Measurements from ENCODE around the gene TMEM243. TPM values are rescaled to one million over a fixed set of nuclear protein-coding genes. Genes with fewer than 3 reads are reported as not detected.

TMEM243 gene
- total and polyA plus RNA-seq, 2 of the 13 experiments (the other 11 are each of a cell fraction or from before 2014, with no cell fraction given): 25.1 to 31.2 TPM

DNA sequence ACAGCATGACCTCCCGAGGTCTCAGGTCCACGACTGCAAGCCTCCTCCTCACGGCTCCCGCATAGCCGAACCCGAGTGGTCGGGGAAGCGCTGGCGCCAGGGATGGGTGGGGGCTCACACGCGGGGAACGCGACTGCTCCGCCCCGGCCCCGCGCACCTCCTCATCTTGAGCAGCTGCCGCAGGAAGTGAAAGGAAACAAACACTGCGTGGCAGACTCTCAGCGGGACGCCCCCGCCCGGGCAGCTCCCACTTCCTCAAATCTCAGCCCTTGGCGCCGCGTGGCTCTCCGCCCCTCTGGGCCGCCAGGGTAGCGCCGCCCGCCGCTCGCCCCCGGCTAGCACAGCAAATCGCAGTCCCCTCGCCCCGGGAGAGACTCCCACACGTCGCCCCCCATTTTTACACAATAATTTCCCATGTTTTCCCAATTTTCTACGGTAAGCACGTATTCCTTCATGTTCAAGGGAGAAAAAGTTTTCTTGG, at the start of gene TMEM243 (continued):
- TF ChIP-seq, protein P1, sequence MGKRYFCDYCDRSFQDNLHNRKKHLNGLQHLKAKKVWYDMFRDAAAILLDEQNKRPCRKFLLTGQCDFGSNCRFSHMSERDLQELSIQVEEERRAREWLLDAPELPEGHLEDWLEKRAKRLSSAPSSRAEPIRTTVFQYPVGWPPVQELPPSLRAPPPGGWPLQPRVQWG (CRISPR knock-in tag; IDR thresholded peaks at IDR 0.05; ENCODE audit: borderline replicate concordance, low read depth): no peak
- TF ChIP-seq, protein P2, sequence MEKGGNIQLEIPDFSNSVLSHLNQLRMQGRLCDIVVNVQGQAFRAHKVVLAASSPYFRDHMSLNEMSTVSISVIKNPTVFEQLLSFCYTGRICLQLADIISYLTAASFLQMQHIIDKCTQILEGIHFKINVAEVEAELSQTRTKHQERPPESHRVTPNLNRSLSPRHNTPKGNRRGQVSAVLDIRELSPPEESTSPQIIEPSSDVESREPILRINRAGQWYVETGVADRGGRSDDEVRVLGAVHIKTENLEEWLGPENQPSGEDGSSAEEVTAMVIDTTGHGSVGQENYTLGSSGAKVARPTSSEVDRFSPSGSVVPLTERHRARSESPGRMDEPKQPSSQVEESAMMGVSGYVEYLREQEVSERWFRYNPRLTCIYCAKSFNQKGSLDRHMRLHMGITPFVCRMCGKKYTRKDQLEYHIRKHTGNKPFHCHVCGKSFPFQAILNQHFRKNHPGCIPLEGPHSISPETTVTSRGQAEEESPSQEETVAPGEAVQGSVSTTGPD (CRISPR knock-in tag; IDR thresholded peaks at IDR 0.05): no peak
- TF ChIP-seq, protein P3, sequence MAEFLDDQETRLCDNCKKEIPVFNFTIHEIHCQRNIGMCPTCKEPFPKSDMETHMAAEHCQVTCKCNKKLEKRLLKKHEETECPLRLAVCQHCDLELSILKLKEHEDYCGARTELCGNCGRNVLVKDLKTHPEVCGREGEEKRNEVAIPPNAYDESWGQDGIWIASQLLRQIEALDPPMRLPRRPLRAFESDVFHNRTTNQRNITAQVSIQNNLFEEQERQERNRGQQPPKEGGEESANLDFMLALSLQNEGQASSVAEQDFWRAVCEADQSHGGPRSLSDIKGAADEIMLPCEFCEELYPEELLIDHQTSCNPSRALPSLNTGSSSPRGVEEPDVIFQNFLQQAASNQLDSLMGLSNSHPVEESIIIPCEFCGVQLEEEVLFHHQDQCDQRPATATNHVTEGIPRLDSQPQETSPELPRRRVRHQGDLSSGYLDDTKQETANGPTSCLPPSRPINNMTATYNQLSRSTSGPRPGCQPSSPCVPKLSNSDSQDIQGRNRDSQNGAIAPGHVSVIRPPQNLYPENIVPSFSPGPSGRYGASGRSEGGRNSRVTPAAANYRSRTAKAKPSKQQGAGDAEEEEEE (CRISPR knock-in tag; IDR thresholded peaks at IDR 0.05; ENCODE audit: borderline replicate concordance): no peak
- no peak for TF ChIP-seq CCAR2 (optimal IDR thresholded peaks at IDR 0.05; ENCODE audit: low read depth, low read length)
- TF ChIP-seq, protein P4, sequence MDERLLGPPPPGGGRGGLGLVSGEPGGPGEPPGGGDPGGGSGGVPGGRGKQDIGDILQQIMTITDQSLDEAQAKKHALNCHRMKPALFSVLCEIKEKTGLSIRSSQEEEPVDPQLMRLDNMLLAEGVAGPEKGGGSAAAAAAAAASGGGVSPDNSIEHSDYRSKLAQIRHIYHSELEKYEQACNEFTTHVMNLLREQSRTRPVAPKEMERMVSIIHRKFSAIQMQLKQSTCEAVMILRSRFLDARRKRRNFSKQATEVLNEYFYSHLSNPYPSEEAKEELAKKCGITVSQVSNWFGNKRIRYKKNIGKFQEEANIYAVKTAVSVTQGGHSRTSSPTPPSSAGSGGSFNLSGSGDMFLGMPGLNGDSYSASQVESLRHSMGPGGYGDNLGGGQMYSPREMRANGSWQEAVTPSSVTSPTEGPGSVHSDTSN (CRISPR knock-in tag; IDR thresholded peaks at IDR 0.05): no peak
- no peak for TF ChIP-seq ZFP62 (CRISPR knock-in tag; IDR thresholded peaks at IDR 0.05)
- TF ChIP-seq ZKSCAN5 (CRISPR knock-in tag; IDR thresholded peaks at IDR 0.05): no peak
- TF ChIP-seq ZNF749 (CRISPR knock-in tag; IDR thresholded peaks at IDR 0.05; ENCODE audit: borderline replicate concordance): no peak
- TF ChIP-seq, protein P5, sequence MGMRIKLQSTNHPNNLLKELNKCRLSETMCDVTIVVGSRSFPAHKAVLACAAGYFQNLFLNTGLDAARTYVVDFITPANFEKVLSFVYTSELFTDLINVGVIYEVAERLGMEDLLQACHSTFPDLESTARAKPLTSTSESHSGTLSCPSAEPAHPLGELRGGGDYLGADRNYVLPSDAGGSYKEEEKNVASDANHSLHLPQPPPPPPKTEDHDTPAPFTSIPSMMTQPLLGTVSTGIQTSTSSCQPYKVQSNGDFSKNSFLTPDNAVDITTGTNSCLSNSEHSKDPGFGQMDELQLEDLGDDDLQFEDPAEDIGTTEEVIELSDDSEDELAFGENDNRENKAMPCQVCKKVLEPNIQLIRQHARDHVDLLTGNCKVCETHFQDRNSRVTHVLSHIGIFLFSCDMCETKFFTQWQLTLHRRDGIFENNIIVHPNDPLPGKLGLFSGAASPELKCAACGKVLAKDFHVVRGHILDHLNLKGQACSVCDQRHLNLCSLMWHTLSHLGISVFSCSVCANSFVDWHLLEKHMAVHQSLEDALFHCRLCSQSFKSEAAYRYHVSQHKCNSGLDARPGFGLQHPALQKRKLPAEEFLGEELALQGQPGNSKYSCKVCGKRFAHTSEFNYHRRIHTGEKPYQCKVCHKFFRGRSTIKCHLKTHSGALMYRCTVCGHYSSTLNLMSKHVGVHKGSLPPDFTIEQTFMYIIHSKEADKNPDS (CRISPR knock-in tag; IDR thresholded peaks at IDR 0.05): no peak
- TF ChIP-seq MBNL3 (CRISPR knock-in tag; conservative IDR thresholded peaks at IDR 0.05): no peak
- TF ChIP-seq, protein P6, sequence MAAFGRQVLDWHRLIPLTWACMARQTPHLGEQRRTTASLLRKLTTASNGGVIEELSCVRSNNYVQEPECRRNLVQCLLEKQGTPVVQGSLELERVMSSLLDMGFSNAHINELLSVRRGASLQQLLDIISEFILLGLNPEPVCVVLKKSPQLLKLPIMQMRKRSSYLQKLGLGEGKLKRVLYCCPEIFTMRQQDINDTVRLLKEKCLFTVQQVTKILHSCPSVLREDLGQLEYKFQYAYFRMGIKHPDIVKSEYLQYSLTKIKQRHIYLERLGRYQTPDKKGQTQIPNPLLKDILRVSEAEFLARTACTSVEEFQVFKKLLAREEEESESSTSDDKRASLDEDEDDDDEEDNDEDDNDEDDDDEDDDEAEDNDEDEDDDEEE (CRISPR knock-in tag; IDR thresholded peaks at IDR 0.05): no peak; the same call in 1 of the 2 replicates
- TF ChIP-seq ZNF672 (CRISPR knock-in tag; IDR thresholded peaks at IDR 0.05): no peak
- no peak for TF ChIP-seq ZNF12 (CRISPR knock-in tag; IDR thresholded peaks at IDR 0.05)
- no peak for TF ChIP-seq RBM39 (IDR thresholded peaks at IDR 0.05; ENCODE audit: low read depth, low read length, poor library complexity, severe bottlenecking)
- TF ChIP-seq RORA (CRISPR knock-in tag; IDR thresholded peaks at IDR 0.05): no peak
- no peak for TF ChIP-seq ATF7 (IDR thresholded peaks at IDR 0.05)
- TF ChIP-seq ATF7 (CRISPR knock-in tag; IDR thresholded peaks at IDR 0.05): no peak
- no peak for TF ChIP-seq ZNF720 (CRISPR knock-in tag; IDR thresholded peaks at IDR 0.05)
- TF ChIP-seq ZNF670 (CRISPR knock-in tag; IDR thresholded peaks at IDR 0.05; ENCODE audit: borderline replicate concordance): no peak
- TF ChIP-seq NFKB2 (CRISPR knock-in tag; IDR thresholded peaks at IDR 0.05; ENCODE audit: borderline replicate concordance): no peak
- no peak for TF ChIP-seq ZNF335 (CRISPR knock-in tag; IDR thresholded peaks at IDR 0.05)
- no peak for TF ChIP-seq ZNF629 (CRISPR knock-in tag; conservative IDR thresholded peaks at IDR 0.05)
- no peak for TF ChIP-seq ELF4 (CRISPR knock-in tag; IDR thresholded peaks at IDR 0.05; ENCODE audit: borderline replicate concordance)
